LoVo (cell line): ENCODE results near the gene ANK3.
"Not testable (repeated sequence)": the region's sequence is repeated elsewhere in the genome, so short reads cannot be mapped to it uniquely, and the experiment has no call there.

Experiments used
- DNase-seq: peaks from one replicate; pipeline ENCODE4 v3.0.0-alpha.2; 2016; ENCODE audit warnings: low spot score

ANK3 gene

GRCh38 chr10:60086862-60087261, 302.8 kb downstream of the ANK3 start:
- DNase-seq, result no peak

GRCh38 chr10:60086421-60086820, 303.3 kb downstream of the ANK3 start:
- no peak for DNase-seq

DNA sequence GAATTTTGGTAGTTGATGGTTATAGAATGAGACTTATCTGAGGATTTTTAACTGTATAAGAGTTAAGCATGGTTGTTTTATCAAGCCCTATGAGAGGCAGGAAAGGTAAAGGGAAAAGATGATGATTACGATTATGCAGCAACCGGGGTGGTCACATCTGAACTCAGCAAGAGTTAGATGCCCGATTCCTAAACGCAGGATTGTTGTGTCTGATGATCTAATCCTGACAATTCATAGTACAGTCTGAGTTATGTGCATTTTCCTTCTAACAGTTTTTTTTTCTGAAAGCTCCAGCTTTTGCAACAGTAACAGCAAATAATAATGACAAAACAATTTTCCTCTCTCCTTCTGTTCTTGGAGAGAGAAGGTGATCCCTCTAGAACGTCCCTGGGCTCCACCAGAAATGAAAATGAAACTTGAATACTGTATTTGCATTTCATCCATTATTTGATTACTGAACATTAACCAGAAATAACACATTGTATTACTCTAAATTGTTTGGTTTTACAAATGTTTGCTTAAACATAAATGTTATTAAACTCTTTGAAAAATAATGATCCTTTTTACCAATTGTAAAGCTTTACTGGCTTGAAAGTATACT, 306.8 kb downstream of the ANK3 start:
- DNase-seq, result no peak

DNA sequence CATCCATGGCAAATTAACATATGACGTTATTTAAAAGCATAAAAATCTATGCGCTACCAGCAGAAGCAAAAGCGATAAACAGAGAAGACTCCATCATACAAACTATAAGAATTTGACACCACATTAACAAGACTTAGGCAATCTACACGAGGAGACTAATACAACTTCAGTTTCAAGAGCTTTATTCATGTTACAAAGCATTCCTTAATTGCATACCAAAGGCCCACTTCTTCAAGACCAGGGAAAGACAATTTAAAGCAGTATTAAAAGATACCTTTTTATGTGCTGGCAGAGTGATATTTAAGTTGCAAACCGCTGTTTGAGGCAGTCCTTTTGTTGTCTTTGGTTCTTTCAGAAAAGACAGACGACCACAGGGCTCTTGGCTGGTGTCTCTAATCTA, 307.3 kb downstream of the ANK3 start:
- no peak for DNase-seq

DNA sequence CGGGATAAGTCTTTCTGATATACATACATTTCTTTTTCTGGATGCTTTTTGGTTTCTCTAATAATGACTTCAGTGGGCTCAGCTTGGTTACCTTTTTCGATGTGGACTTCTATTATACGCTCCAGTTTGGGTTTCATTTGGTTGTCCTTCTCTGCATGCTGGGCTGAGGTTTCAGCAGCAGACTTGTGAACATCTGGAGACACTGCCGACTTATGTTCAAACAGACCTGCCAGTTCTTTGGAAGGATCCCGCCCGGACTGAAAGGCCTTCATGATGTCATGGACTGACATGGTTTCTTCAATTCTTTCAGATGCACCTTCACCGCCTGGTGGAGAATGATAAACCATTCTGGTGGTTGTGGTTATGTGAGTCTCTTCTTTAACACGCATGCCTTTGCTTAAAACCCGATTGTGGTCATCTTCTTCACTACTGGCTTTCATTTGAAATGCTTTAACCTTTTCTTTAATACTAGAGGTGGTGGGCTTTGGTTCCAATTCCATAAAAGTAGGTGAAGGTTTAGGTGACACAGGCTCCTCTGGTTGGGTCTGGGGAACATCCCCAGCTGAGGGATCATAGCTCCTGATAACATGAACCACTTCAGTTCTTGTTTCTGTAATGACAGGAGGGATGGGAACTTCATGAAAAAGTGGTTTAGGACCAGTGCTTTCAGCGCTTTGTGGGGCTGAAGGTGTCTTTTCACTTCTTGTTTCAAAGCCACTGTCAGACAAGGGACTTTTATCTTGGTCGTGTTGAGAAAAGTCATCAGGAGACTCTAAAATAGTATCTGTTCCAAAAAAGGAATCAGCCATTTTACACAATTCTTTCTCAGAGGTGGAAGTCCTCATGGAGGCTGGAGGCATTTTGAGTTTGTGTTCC, 315.7 kb downstream of the ANK3 start:
- no peak for DNase-seq

DNA sequence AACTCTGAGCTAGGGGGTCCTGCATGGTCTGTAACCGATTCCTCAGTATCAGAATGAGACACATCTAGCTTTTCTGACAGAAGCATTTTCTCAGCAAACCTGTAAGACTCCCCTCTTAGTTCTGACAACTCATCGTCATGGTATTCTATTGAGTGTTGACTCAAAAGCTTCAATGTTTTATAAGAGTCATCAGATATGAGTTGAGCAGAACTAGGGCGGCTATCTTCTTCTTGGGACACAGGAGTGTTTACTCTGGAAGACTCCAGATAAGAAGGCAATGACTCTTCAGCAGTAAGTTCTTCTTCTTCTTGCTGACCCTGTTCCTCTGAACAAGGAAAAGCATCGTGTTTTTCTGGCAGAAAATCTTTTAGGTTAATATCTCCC, 316.3 kb downstream of the ANK3 start:
- DNase-seq, result no peak

DNA sequence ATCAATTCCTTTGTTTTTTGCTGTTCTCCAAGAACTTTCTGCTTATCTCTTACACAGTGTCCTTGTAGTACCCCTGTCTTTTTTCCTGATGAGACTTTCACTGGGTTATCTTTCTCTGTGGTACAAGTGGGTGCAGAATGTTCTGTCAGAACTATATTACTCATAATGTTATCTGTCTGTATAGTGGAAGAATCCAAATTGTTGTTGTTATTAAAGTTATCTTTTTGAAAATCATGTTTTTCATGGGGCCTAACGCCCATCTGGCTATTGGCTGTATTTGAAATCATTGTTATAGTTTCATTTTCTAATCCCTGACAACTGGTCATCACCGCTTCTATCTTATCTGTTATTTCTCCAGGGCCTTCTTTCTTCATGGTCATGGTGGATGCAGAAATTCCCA, 320.4 kb downstream of the ANK3 start:
- no peak for DNase-seq

- DNase-seq, result no peak
Observed at GRCh38 chr10:60050366-60050765, 339.3 kb downstream of the ANK3 start.

DNA sequence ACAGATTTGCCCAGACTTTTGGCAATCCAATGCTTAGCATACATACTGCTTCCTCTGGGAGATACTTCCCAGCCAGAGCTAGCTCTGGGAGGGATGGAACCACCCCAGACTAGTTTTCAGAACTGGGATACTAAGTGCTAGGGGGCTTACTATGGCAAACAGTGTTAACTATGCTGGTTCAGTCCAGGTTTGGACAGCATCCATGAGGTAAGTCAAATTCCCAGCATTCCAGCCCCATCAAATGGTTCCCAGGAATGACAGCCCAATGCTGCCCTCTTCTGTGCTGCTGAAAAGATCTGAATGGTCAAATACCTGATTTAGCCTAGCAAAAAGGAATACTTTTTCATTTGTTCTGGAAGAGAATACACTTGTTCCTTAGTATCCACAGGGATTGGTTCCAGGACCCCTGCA, 341.6 kb downstream of the ANK3 start:
- no peak for DNase-seq

GRCh38 chr10:60045571-60045970, 344.1 kb downstream of the ANK3 start:
- no peak for DNase-seq

DNA sequence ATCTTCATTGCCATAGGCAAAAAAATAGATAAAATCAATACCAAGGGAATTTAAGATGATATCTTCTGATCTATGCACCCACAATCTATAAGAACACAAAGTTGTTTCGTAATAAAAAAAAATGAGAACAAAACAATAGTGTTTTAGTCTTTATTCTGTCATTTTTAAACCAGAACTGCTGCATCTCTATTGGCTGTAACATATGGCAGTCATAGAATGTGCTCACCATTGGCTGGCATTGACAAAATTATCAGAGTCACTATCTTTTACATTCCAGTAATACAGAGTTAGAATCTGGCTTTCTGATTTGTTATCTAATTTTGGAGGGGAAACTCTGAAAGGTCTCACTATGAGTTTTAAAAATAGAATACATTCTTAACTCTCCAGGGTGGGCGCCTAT, 344.7 kb downstream of the ANK3 start:
- DNase-seq, result no peak

DNA sequence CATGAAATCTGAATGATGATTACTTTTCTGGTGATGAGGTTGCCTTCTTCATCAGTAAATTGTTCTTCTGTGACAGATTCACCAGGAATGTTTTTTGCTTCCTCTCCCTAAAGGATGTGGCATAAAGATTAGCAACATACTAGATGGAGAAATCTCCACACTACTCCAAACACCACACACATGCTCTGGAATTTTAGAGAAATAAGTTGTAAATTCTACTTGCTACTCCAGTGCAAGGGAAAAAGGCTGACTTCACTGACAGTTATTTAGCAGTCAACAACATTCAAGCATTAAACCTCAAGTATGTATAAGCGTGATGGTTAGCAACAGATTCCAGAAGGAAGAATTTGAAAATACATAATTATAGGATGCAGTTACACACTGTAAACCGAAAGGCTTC, 345.4 kb downstream of the ANK3 start:
- no peak for DNase-seq

DNA sequence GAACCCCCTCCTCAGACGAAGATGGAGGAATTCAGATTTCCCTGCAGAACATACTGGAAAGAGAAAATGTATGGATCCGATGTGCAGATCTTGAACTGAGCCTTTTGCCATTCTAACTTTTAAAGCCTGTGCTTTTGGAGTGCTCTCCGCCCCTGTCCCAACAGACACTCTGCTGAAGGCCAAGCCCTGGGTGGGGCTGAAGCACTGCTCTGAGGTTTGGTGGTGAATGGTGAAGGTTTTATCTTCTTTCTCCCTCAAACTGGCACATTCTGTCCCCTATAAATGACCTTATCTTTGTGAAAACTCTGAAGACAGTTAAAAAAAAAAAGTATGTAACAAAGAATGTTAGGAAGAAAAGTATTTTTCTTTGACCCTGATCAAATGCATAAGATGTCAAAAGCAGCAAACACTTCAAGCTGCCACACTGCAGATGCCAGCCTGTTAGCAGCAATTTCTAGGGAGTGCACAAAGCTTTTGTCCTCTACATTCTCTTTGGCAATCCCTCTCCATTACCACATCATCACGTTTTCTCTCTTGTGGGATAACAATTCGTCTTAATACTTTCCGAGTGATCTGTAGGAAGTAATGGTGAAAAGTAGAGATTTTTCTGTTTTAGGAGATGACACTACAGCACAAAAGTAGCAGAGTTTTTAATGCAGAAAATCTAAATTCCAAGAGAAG, 346.0 kb downstream of the ANK3 start:
- no peak for DNase-seq

GRCh38 chr10:60042914-60043313, 346.8 kb downstream of the ANK3 start:
- DNase-seq, result no peak

GRCh38 chr10:60042262-60042661, 347.4 kb downstream of the ANK3 start:
- DNase-seq, result no peak

GRCh38 chr10:60041489-60042133, 348.1 kb downstream of the ANK3 start:
- no peak for DNase-seq

GRCh38 chr10:60040014-60040662, 349.5 kb downstream of the ANK3 start:
- no peak for DNase-seq

GRCh38 chr10:60035984-60036383, 353.7 kb downstream of the ANK3 start:
- DNase-seq, result no peak

DNA sequence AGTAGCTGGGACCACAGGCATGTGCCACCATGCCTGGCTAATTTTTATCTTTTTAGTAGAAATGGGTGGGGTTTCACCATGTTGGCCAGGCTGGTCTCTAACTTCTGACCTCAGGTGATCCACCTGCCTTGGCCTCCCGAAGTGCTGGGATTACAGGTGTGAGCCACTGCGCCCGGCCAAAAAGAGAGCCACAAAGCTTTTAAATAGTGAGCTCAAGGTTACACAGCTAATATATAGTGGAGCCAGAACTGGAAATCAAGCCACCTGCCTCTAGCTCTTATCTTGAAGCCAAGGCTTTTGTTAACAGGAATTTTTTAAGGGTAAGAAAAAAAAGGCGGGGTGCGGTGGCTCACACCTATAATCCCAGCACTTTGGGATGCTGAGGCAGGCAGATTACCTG, 354.3 kb downstream of the ANK3 start:
- DNase-seq, result not testable (repeated sequence)

DNA sequence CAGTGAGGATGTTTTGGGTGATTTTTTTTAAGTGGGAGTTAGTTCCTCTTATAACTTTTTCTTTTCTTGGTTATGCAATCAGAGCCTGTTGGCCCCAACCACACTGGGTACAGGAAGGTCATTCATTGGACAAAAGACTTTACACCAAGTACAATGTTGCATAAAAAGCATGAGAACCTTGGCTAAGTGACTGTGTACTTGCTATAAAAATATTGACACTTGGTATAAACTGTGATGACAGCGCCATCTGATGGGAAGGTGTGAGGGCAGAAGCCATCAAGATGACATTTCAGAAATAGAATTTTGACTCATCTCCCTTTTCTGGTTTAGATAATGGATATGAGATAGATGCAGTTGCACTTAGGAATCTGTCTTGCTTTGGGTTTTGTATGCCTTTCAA, 357.0 kb downstream of the ANK3 start:
- DNase-seq, result peak; percentile 67

- no peak for DNase-seq
Observed at GRCh38 chr10:60031664-60032063, 358.0 kb downstream of the ANK3 start.

- DNase-seq, result no peak
Observed at GRCh38 chr10:60031183-60031582, 358.5 kb downstream of the ANK3 start.
